H1 (cell line): Measurements from ENCODE around the gene WDR26. TPM values are rescaled to one million over a fixed set of nuclear protein-coding genes. Genes with fewer than 3 reads are reported as not detected.

Experiments used
- CTCF ChIA-PET: fragments of 300-600 bp; sonication (Branson Sonifier 250); formaldehyde crosslinking; loops from one replicate; lab custom pipeline; 2021; ENCODE audit not compliant: partially characterized antibody; lab: Charles Lee
- POLR2A ChIA-PET: fragments of 300-600 bp; sonication (Branson Sonifier 250); formaldehyde crosslinking; loops from one replicate; lab custom pipeline; 2021; ENCODE audit warnings: inconsistent platforms; ENCODE audit not compliant: partially characterized antibody; lab: Charles Lee
- DNase-seq, 2 experiments: peaks; one replicate each; pipeline versions ENCODE4 v3.0.0 to v3.0.0-alpha.2; 2010 to 2022; ENCODE audit warnings: low spot score in 2 of 2, low read depth in 1 of 2, mixed read lengths in 1 of 2
- FAIRE-seq: peaks from 2 replicates; lab custom pipeline; 2011; peaks lifted over from hg19 to GRCh38; lab: Jason Lieb, UNC
- H2AFZ ChIP-seq: 2 replicates; pipeline ENCODE4 v1.8.1; 2012; ENCODE audit warnings: low read length, inconsistent platforms
- H2AK5ac ChIP-seq: 2 replicates; pipeline ENCODE4 v1.6.1; 2013; ENCODE audit warnings: low read depth, low read length
- H2BK120ac ChIP-seq: replicated peaks from 2 replicates; pipeline ENCODE3; 2013; ENCODE audit warnings: low read depth, low read length, inconsistent platforms
- H2BK12ac ChIP-seq: 2 replicates; pipeline ENCODE4 v1.6.1; 2013; ENCODE audit warnings: low read depth, low read length
- H2BK15ac ChIP-seq: 2 replicates; pipeline ENCODE4 v1.6.1; 2013; ENCODE audit warnings: low read length
- H2BK20ac ChIP-seq: 2 replicates; pipeline ENCODE4 v1.6.1; 2013; ENCODE audit warnings: low read length
- H2BK5ac ChIP-seq: 2 replicates; pipeline ENCODE4 v1.6.1; 2013; ENCODE audit warnings: low read depth, low read length
- H3K14ac ChIP-seq: 2 replicates; pipeline ENCODE4 v1.6.1; 2013; ENCODE audit warnings: inconsistent platforms; ENCODE audit not compliant: insufficient read length
- H3K18ac ChIP-seq: 2 replicates; pipeline ENCODE4 v1.6.1; 2013; ENCODE audit warnings: low read length; ENCODE audit errors: extremely low read depth
- H3K23ac ChIP-seq: 2 replicates; pipeline ENCODE4 v1.6.1; 2013; ENCODE audit warnings: inconsistent platforms; ENCODE audit not compliant: insufficient read length
- H3K23me2 ChIP-seq: 2 replicates; pipeline ENCODE4 v1.6.1; 2013; ENCODE audit warnings: low read depth, low read length
- H3K27ac ChIP-seq: 2 replicates; pipeline ENCODE4 v1.6.1; 2011; ENCODE audit warnings: low read depth, low read length, inconsistent platforms
- H3K27me3 ChIP-seq, 4 experiments: replicated peaks in 1 of 4; 1 replicate in 1 of 4; 2 replicates in 3 of 4; pipeline versions ENCODE4 v1.6.1 to v1.8.1; 2011 to 2013; ENCODE audit warnings: low read length in 3 of 4, mild to moderate bottlenecking in 3 of 4, inconsistent platforms in 2 of 4, mixed read lengths in 2 of 4, moderate library complexity in 1 of 4; ENCODE audit not compliant: control insufficient read depth in 3 of 4, insufficient read depth in 3 of 4; ENCODE audit errors: extremely low read depth in 1 of 4
- H3K36me3 ChIP-seq, 4 experiments: 2 replicates each; pipeline versions ENCODE4 v1.6.1 to v1.8.1; 2011 to 2013; ENCODE audit warnings: mild to moderate bottlenecking in 4 of 4, low read length in 3 of 4, moderate library complexity in 2 of 4, control low read depth in 1 of 4, inconsistent platforms in 1 of 4; ENCODE audit not compliant: insufficient read depth in 4 of 4, control insufficient read depth in 2 of 4
- H3K4ac ChIP-seq: replicated peaks from 2 replicates; pipeline ENCODE3; 2013; ENCODE audit warnings: low read length, low read depth, mixed read lengths, inconsistent platforms; ENCODE audit not compliant: insufficient read length
- H3K4me1 ChIP-seq, 4 experiments: replicated peaks in 1 of 4; 1 replicate in 1 of 4; 2 replicates in 3 of 4; pipeline versions ENCODE4 v1.6.1 to v1.8.1; 2011 to 2013; ENCODE audit warnings: low read length in 3 of 4, inconsistent platforms in 2 of 4, mixed read lengths in 1 of 4; ENCODE audit not compliant: insufficient read depth in 4 of 4, control insufficient read depth in 3 of 4
- H3K4me2 ChIP-seq, 2 experiments: 2 replicates each; pipeline versions ENCODE4 v1.6.1 to v1.8.1; 2011 to 2013; ENCODE audit warnings: low read depth in 2 of 2, low read length in 2 of 2, control low read depth in 1 of 2, inconsistent platforms in 1 of 2, mild to moderate bottlenecking in 1 of 2; ENCODE audit not compliant: insufficient read depth in 1 of 2
- H3K4me3 ChIP-seq, 4 experiments: fragments of 200-600, 300-600 bp in 1 of 4; sonication (generic), shearing (Covaris generic), sonication (Bioruptor Twin) in 1 of 4; 2 replicates each; pipeline versions ENCODE4 v1.5.1 to v1.8.1; 2011 to 2016; ENCODE audit warnings: low read length in 4 of 4, low read depth in 3 of 4, control low read depth in 2 of 4, inconsistent platforms in 2 of 4, mild to moderate bottlenecking in 2 of 4, mixed read lengths in 1 of 4, moderate library complexity in 1 of 4; ENCODE audit not compliant: insufficient read depth in 2 of 4; ENCODE audit errors: extremely low read depth in 1 of 4
- H3K56ac ChIP-seq: replicated peaks from 2 replicates; pipeline ENCODE3; 2013; ENCODE audit warnings: low read depth, mild to moderate bottlenecking, mixed read lengths, low read length, inconsistent platforms; ENCODE audit not compliant: insufficient read length
- H3K79me1 ChIP-seq: 2 replicates; pipeline ENCODE4 v1.6.1; 2013; ENCODE audit warnings: low read depth, low read length, control low read depth
- H3K79me2 ChIP-seq, 2 experiments: 2 replicates each; pipeline versions ENCODE4 v1.6.1 to v1.8.1; 2012 to 2013; ENCODE audit warnings: low read length in 2 of 2, mild to moderate bottlenecking in 2 of 2, inconsistent platforms in 1 of 2; ENCODE audit not compliant: insufficient read depth in 2 of 2, control insufficient read depth in 1 of 2
- H3K9ac ChIP-seq, 4 experiments: replicated peaks in 1 of 4; 1 replicate in 1 of 4; 2 replicates in 3 of 4; pipeline versions ENCODE4 v1.6.1 to v1.8.1; 2011 to 2013; ENCODE audit warnings: low read depth in 3 of 4, low read length in 3 of 4, control low read depth in 2 of 4, mild to moderate bottlenecking in 2 of 4, moderate library complexity in 2 of 4, inconsistent platforms in 1 of 4; ENCODE audit errors: extremely low read depth in 1 of 4
- H3K9me3 ChIP-seq, 2 experiments: 2 replicates each; pipeline versions ENCODE4 v1.6.1 to v1.8.1; 2012 to 2013; ENCODE audit warnings: mild to moderate bottlenecking in 2 of 2, moderate library complexity in 2 of 2, control low read depth in 1 of 2, inconsistent platforms in 1 of 2, low read depth in 1 of 2, low read length in 1 of 2, mixed read lengths in 1 of 2; ENCODE audit not compliant: insufficient read depth in 2 of 2
- H4K20me1 ChIP-seq, 2 experiments: replicated peaks in 1 of 2; 2 replicates each; pipeline versions ENCODE3 to v1.8.1; 2011 to 2013; ENCODE audit warnings: inconsistent platforms in 2 of 2, low read length in 2 of 2, mild to moderate bottlenecking in 1 of 2; ENCODE audit not compliant: insufficient read depth in 2 of 2, control insufficient read depth in 1 of 2
- H4K5ac ChIP-seq: 2 replicates; pipeline ENCODE4 v1.6.1; 2013; ENCODE audit warnings: low read length, low read depth, mixed read lengths, inconsistent platforms; ENCODE audit not compliant: insufficient read length
- H4K8ac ChIP-seq: 2 replicates; pipeline ENCODE4 v1.8.0; 2013; ENCODE audit warnings: mild to moderate bottlenecking, moderate library complexity, low read length, inconsistent platforms; ENCODE audit not compliant: insufficient read depth; ENCODE audit errors: extremely low read depth
- H4K91ac ChIP-seq: replicated peaks from 2 replicates; pipeline ENCODE3; 2013; ENCODE audit warnings: low read length, mixed read lengths, inconsistent platforms; ENCODE audit not compliant: insufficient read length
- BCL11A ChIP-seq, 2 experiments: IDR thresholded peaks; one replicate each; pipeline ENCODE4 v1.6.1; 2011; ENCODE audit warnings: low read depth in 2 of 2, low read length in 2 of 2, mild to moderate bottlenecking in 2 of 2
- CBX5 ChIP-seq: fragments of 300-800, 300-1000 bp; sonication (generic); IDR thresholded peaks from 2 replicates; pipeline ENCODE4 v1.7.1; 2016; ENCODE audit warnings: antibody characterized with exemption, low read length, low read depth
- CTBP2 ChIP-seq: IDR thresholded peaks from 2 replicates; pipeline ENCODE4 v1.7.0; 2011; ENCODE audit warnings: borderline replicate concordance, mild to moderate bottlenecking, moderate library complexity, mixed read lengths, low read length; ENCODE audit not compliant: insufficient read depth, insufficient read length
- CTCF ChIP-seq, 3 experiments: IDR thresholded peaks; 1 replicate in 2 of 3; 2 replicates in 1 of 3; pipeline versions ENCODE4 v1.5.1 to v1.6.1; 2011; ENCODE audit warnings: low read length in 3 of 3, mild to moderate bottlenecking in 3 of 3, inconsistent platforms in 2 of 3, low read depth in 1 of 3, moderate library complexity in 1 of 3; ENCODE audit not compliant: insufficient read depth in 1 of 3; ENCODE audit errors: control extremely low read depth in 1 of 3
- JUN ChIP-seq: IDR thresholded peaks from 2 replicates; pipeline ENCODE4 v1.6.1; 2011; ENCODE audit warnings: low read depth, mild to moderate bottlenecking, improper control_type of control experiment, low read length
- KDM5A ChIP-seq: fragments of 200-600 bp; IDR thresholded peaks from 2 replicates; pipeline ENCODE4 v1.7.1; 2012; ENCODE audit warnings: mild to moderate bottlenecking, low read length, inconsistent platforms, mixed read lengths
- MAFK ChIP-seq: IDR thresholded peaks from 2 replicates; pipeline ENCODE4 v1.6.1; 2012; ENCODE audit warnings: low read depth, mild to moderate bottlenecking, improper control_type of control experiment, low read length
- RAD21 ChIP-seq, 2 experiments: IDR thresholded peaks in 1 of 2; conservative IDR thresholded peaks in 1 of 2; 2 replicates each; pipeline ENCODE4 v1.6.1; 2011; ENCODE audit warnings: low read depth in 2 of 2, low read length in 2 of 2, improper control_type of control experiment in 1 of 2, inconsistent platforms in 1 of 2, mild to moderate bottlenecking in 1 of 2, moderate library complexity in 1 of 2
- SP4 ChIP-seq: IDR thresholded peaks from 2 replicates; pipeline ENCODE4 v1.6.1; 2012; ENCODE audit warnings: low read length, inconsistent platforms
- TAF1 ChIP-seq: IDR thresholded peaks from 2 replicates; pipeline ENCODE4 v1.6.1; 2011; ENCODE audit warnings: mild to moderate bottlenecking, low read depth, low read length
- WGBS, 2 experiments: shearing (Covaris generic) in 1 of 2; methylation state at CpG; one replicate each; pipeline versions ENCODE4 v1.1.6 to v1.1.7; 2013 to 2015; ENCODE audit warnings: low lambda C conversion rate in 2 of 2, mixed read lengths in 2 of 2, inconsistent platforms in 1 of 2, low coverage in 1 of 2, missing lambda C conversion rate in 1 of 2; ENCODE audit not compliant: insufficient replicate concordance in 2 of 2, insufficient coverage in 1 of 2, insufficient read length in 1 of 2; ENCODE audit errors: extremely low coverage in 1 of 2, missing lambda C conversion rate in 1 of 2; 5-methylcytosine and 5-hydroxymethylcytosine counted together
- polyA plus RNA-seq, 7 experiments: library from polyadenylated mRNA; depleted of rRNA in 3 of 7; stranded (reverse) in 5 of 7; unstranded in 2 of 7; fragments of >200 nt in 5 of 7; fragments of 200-250 nt in 2 of 7; gene quantifications; 1 replicate in 5 of 7; 2 replicates in 1 of 7; 4 replicates in 1 of 7; pipeline versions ENCODE4 v1.2.1 to v1.2.3, GENCODE V29; 2011 to 2013; ENCODE audit warnings: missing spikeins in 2 of 7, mixed read lengths in 2 of 7
- total RNA-seq: library from RNA; stranded (reverse); fragmentation: NEBNext Ultra II Directional; extraction: Animal tissue kit (Norgen Biotek cat#: 25700); gene quantifications from 2 replicates; pipeline ENCODE4 v1.2.1, GENCODE V29; 2021

WDR26 gene
- total and polyA plus RNA-seq, 2 of the 8 experiments (the other 6 are each of a cell fraction or from before 2014, with no cell fraction given): 18.0 to 72.5 TPM

DNA sequence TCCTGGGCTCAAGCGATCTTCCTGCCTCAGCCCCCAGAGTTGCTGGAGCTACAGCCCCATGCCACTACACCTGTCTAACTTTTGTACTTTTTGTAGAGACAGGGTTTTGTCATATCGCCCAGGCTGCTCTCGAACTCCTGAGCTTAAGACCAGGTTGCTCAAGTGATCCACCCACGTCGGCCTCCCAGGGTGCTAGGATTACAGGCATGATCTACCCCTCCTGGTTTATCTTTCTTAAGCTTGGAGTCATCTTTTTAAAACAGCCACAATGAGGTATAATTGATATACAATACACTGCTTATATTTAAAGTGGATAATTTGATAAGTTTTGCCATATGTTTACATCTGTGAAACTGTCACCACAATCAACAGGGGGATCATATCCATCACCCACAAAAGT is 25.4 kb upstream of the WDR26 start:
- H2AK5ac ChIP-seq: no peak overlapping the region

More for the DNA sequence above, 25.4 kb upstream of the WDR26 start:
- H3K79me2 ChIP-seq: no peaks in the 10 kb centered on the region
- H3K4me3 ChIP-seq: no peak overlapping the region
- H4K20me1 ChIP-seq: no peaks in the 10 kb centered on the region
- WGBS, 2 experiments: 88% methylated on average over 5 of the region's 5 CpGs; no CpG with 5 or more reads in 1 of the 2 experiments
- no peak overlapping the region for H3K27ac ChIP-seq
- no peak overlapping the region for H3K4me2 ChIP-seq
- no peaks in the 10 kb centered on the region for H3K9me3 ChIP-seq
- no peak overlapping the region for H2BK12ac ChIP-seq
- peaks cover 2% of the 10 kb centered on the region; the same call in 1 of the 2 replicates for H3K23me2 ChIP-seq
- H4K8ac ChIP-seq: no peak overlapping the region
- H3K27me3 ChIP-seq: no peaks in the 10 kb centered on the region
- no peak overlapping the region for H3K23ac ChIP-seq
- H3K9ac ChIP-seq: no peak overlapping the region
- POLR2A ChIA-PET: interaction anchor here (0.7 to 1.9 kb wide), 4 partner anchors 10 to 26 kb away, joined by 3 to 5 read pairs (median 4); partner anchors contain the start of gene WDR26
- no peaks in the 10 kb centered on the region for H3K36me3 ChIP-seq
- CTCF ChIA-PET: interaction anchor here (1.1 to 4.9 kb wide), 5 partner anchors 12 to 463 kb away, joined by 3 to 38 read pairs (median 4); no protein-coding TSS in a partner anchor
- H2BK120ac ChIP-seq: no peak overlapping the region
- no peak overlapping the region for H3K4ac ChIP-seq
- no peak overlapping the region for H2BK5ac ChIP-seq
- FAIRE-seq: no peak
- DNase-seq: no peak
- H4K5ac ChIP-seq: no peak overlapping the region
- no peak overlapping the region for H3K14ac ChIP-seq
- H3K18ac ChIP-seq: no peak overlapping the region
- H2BK15ac ChIP-seq: no peak overlapping the region
- no peak for TF ChIP-seq JUN
- TF ChIP-seq CTCF (IDR thresholded peaks at IDR 0.05; ENCODE audit: control extremely low read depth in 1 of 3, insufficient read depth in 1 of 3, low read depth in 1 of 3, low read length in 3 of 3): no peak
- no peak for TF ChIP-seq BCL11A (IDR thresholded peaks at IDR 0.05; ENCODE audit: low read depth in 2 of 2, low read length in 2 of 2)
- TF ChIP-seq TAF1: no peak
- no peak for TF ChIP-seq CTBP2
- no peak for TF ChIP-seq SP4
- TF ChIP-seq RAD21 (IDR thresholded peaks at IDR 0.05 in 1 of 2, conservative IDR thresholded peaks at IDR 0.05 in 1 of 2; ENCODE audit: low read depth in 2 of 2, low read length in 2 of 2): no peak
- TF ChIP-seq KDM5A: no peak
- TF ChIP-seq CBX5: no peak
- no peak for TF ChIP-seq MAFK
- no peak overlapping the region for H2AFZ ChIP-seq
- no peak overlapping the region for H2BK20ac ChIP-seq
- H3K79me1 ChIP-seq: peaks cover 3% of the 10 kb centered on the region; the same call in 1 of the 2 replicates
- no peak overlapping the region for H4K91ac ChIP-seq
- H3K56ac ChIP-seq: no peak overlapping the region
- H3K4me1 ChIP-seq: peaks cover 0 to 10% (median 2%) of the 10 kb centered on the region in 4 experiments; a peak in 5 of 7 replicates
